HEK293 (cell line): Measurements from ENCODE around the gene GRID2.

Experiments
- CTCF ChIA-PET: fragments of 350-600 bp; formaldehyde crosslinking; extraction: SDS; loops from one replicate; lab custom pipeline; 2021; ENCODE audit warnings: antibody characterized with exemption; lab: Yijun Ruan, JAX
- POLR2A ChIA-PET: fragments of 300-600 bp; formaldehyde crosslinking; extraction: SDS; loops from one replicate; lab custom pipeline; 2020; ENCODE audit warnings: antibody characterized with exemption, inconsistent platforms; lab: Yijun Ruan, JAX
- H3K27ac ChIP-seq: fragments of 200-500 bp; sonication (Bioruptor generic); 2 replicates; pipeline ENCODE4 v1.5.1; 2014; ENCODE audit warnings: low read depth, low read length, control low read depth, inconsistent platforms; ENCODE audit errors: extremely low read depth
- H3K36me3 ChIP-seq, 2 experiments: fragments of 200-500 bp in 1 of 2; sonication (Bioruptor generic) in 1 of 2; 1 replicate in 1 of 2; 2 replicates in 1 of 2; pipeline ENCODE4 v1.5.1; 2014 to 2017; ENCODE audit warnings: inconsistent platforms in 2 of 2, low read length in 2 of 2; ENCODE audit not compliant: control insufficient read depth in 2 of 2, insufficient read depth in 1 of 2
- H3K4me1 ChIP-seq: fragments of 200-500 bp; sonication (Bioruptor generic); 2 replicates; pipeline ENCODE4 v1.5.1; 2014; ENCODE audit warnings: mild to moderate bottlenecking, low read length, inconsistent platforms; ENCODE audit not compliant: control insufficient read depth, insufficient read depth
- H3K4me3 ChIP-seq: 2 replicates; pipeline ENCODE4 v1.5.1; 2011; ENCODE audit warnings: low read depth, mild to moderate bottlenecking, control low read depth, low read length, moderate library complexity
- H3K9me3 ChIP-seq: fragments of 200-500 bp; sonication (Bioruptor generic); 2 replicates; pipeline ENCODE4 v1.5.1; 2014; ENCODE audit warnings: low read depth, low read length, inconsistent platforms; ENCODE audit not compliant: control insufficient read depth, insufficient read depth
- RBAK ChIP-seq: fragments of 450-650 bp; formaldehyde crosslinking; IDR thresholded peaks from 2 replicates; pipeline ENCODE4 v1.5.1; 2016; ENCODE audit warnings: missing biosample characterization, missing genetic modification characterization
- YY2 ChIP-seq: fragments of 450-650 bp; formaldehyde crosslinking; IDR thresholded peaks from 2 replicates; pipeline ENCODE4 v1.5.1; 2016; ENCODE audit warnings: missing biosample characterization, missing genetic modification characterization
- ZBTB20 ChIP-seq: fragments of 450-650 bp; formaldehyde crosslinking; IDR thresholded peaks from 2 replicates; pipeline ENCODE4 v1.5.1; 2016; ENCODE audit warnings: missing biosample characterization, missing genetic modification characterization
- ZBTB7A ChIP-seq: fragments of 450-650 bp; formaldehyde crosslinking; IDR thresholded peaks from 2 replicates; pipeline ENCODE4 v1.5.1; 2016; ENCODE audit warnings: low read depth, missing biosample characterization, missing genetic modification characterization
- ZIC2 ChIP-seq: fragments of 450-650 bp; formaldehyde crosslinking; IDR thresholded peaks from 2 replicates; pipeline ENCODE4 v1.5.1; 2016; ENCODE audit warnings: missing biosample characterization, missing genetic modification characterization
- ZNF140 ChIP-seq: fragments of 450-650 bp; formaldehyde crosslinking; IDR thresholded peaks from 2 replicates; pipeline ENCODE4 v1.5.1; 2016; ENCODE audit warnings: missing biosample characterization, missing genetic modification characterization
- ZNF16 ChIP-seq: fragments of 450-650 bp; formaldehyde crosslinking; IDR thresholded peaks from 2 replicates; pipeline ENCODE4 v1.5.1; 2016; ENCODE audit warnings: low read depth, missing biosample characterization, missing genetic modification characterization
- ZNF221 ChIP-seq: fragments of 450-650 bp; formaldehyde crosslinking; IDR thresholded peaks from 2 replicates; pipeline ENCODE4 v1.5.1; 2017; ENCODE audit warnings: missing biosample characterization, missing genetic modification characterization, borderline replicate concordance
- ZNF223 ChIP-seq: fragments of 450-650 bp; formaldehyde crosslinking; IDR thresholded peaks from 2 replicates; pipeline ENCODE4 v1.5.1; 2016; ENCODE audit warnings: missing biosample characterization, missing genetic modification characterization
- ZNF302 ChIP-seq: fragments of 450-650 bp; formaldehyde crosslinking; IDR thresholded peaks from 2 replicates; pipeline ENCODE4 v1.5.1; 2016; ENCODE audit warnings: missing biosample characterization, missing genetic modification characterization, low read depth
- ZNF394 ChIP-seq: fragments of 450-650 bp; formaldehyde crosslinking; IDR thresholded peaks from 2 replicates; pipeline ENCODE4 v1.5.1; 2016; ENCODE audit warnings: missing biosample characterization, missing genetic modification characterization, mild to moderate bottlenecking, moderate library complexity, borderline replicate concordance
- ZNF549 ChIP-seq: fragments of 450-650 bp; IDR thresholded peaks from 2 replicates; pipeline ENCODE4 v1.5.1; 2018; ENCODE audit warnings: missing biosample characterization, missing genetic modification characterization, mild to moderate bottlenecking, inconsistent platforms, moderate library complexity
- ZNF660 ChIP-seq: fragments of 450-650 bp; IDR thresholded peaks from 2 replicates; pipeline ENCODE4 v1.5.1; 2018; ENCODE audit warnings: missing biosample characterization, mild to moderate bottlenecking, missing genetic modification characterization
- ZNF701 ChIP-seq: fragments of 450-650 bp; formaldehyde crosslinking; IDR thresholded peaks from 2 replicates; pipeline ENCODE4 v1.5.1; 2016; ENCODE audit warnings: missing biosample characterization, missing genetic modification characterization
- TF ChIP-seq, protein P1 (sequence below): fragments of 450-650 bp; formaldehyde crosslinking; IDR thresholded peaks from 2 replicates; pipeline ENCODE4 v1.5.1; 2017; ENCODE audit warnings: missing biosample characterization, missing genetic modification characterization
- TF ChIP-seq, protein P2 (sequence below): fragments of 450-650 bp; formaldehyde crosslinking; IDR thresholded peaks from 2 replicates; pipeline ENCODE4 v1.5.1; 2016; ENCODE audit warnings: missing biosample characterization, missing genetic modification characterization
- TF ChIP-seq, protein P3 (sequence below): fragments of 450-650 bp; formaldehyde crosslinking; IDR thresholded peaks from 2 replicates; pipeline ENCODE4 v1.5.1; 2016; ENCODE audit warnings: missing biosample characterization, missing genetic modification characterization

GRID2 gene

DNA sequence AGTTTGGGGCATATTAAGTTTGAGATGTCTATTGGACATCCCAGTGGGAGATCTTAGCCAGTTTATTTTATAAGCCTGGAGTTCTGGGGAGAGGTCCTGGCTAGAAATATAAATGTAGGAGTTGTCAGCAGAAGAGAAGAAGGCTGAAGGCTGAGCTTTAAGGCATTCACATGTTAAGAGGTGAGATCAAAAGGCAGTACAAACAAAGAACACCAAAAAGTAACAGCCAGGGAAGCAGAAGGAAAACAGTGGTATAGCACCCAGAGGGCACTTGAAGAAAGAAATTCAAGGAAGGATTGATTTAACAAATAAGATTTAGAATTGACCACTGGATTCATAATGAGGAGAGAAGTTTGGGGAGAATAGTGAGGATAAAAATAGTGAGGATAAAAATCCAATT, 1383.5 kb downstream of the GRID2 start (continued):
- TF ChIP-seq, protein P1, sequence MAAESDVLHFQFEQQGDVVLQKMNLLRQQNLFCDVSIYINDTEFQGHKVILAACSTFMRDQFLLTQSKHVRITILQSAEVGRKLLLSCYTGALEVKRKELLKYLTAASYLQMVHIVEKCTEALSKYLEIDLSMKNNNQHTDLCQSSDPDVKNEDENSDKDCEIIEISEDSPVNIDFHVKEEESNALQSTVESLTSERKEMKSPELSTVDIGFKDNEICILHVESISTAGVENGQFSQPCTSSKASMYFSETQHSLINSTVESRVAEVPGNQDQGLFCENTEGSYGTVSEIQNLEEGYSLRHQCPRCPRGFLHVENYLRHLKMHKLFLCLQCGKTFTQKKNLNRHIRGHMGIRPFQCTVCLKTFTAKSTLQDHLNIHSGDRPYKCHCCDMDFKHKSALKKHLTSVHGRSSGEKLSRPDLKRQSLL: no peak
- TF ChIP-seq ZNF302: no peak
- no peak for TF ChIP-seq ZNF140 (tag by site-specific recombination)

DNA sequence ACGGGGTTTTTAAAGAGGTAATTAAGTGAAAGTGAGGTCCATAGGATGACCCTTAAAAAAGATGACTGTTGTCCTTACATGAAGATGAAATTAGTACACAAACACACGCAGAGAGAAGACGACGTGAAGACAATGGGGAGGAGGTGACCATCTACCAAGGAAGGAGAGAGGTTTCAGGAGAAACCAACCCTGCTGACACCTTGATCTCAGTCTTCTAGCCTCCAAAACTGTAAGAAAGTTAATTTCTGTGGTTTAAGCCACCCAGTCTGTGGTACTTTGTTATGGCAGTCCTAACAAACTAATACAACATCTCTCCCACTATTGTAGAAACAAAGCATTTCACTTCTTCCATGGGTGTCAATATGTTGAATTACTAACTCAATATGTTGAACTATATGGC, 1385.2 kb downstream of the GRID2 start:
- no peak for TF ChIP-seq ZNF701 (tag by site-specific recombination)
- no peak for TF ChIP-seq ZBTB20 (tag by site-specific recombination)
- ChIA-PET CTCF (no interaction called here), POLR2A (no interaction called here)
- Histone ChIP-seq H3K9me3 (no peaks in the 10 kb centered on the region), H3K4me1 (no peaks in the 10 kb centered on the region), H3K36me3 (no peaks in the 10 kb centered on the region), H3K27ac (no peak overlapping the region), H3K4me3 (no peak overlapping the region)

DNA sequence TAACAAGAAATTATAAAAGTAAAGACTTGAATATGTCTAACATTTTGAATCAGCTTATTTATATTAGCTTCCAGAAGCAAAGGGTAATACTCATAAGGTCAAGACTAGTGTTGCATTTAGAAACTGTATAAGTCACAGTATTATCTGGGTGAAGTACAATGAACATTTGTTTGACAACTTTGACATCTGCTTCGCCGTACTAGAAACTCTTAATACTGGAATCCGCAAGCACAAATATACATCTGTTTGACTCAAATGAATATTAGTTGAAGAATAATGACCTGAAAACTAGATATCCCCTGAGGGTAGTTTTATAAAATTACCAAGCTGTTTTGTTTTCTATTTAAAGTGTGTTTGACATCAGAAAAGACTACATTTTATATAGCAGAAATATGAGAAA, 1389.4 kb downstream of the GRID2 start:
- H3K4me3 ChIP-seq: no peak overlapping the region
- no peaks in the 10 kb centered on the region for H3K9me3 ChIP-seq
- H3K27ac ChIP-seq: no peak overlapping the region
- ChIA-PET CTCF (no interaction called here), POLR2A (no interaction called here)
- H3K4me1 ChIP-seq: no peaks in the 10 kb centered on the region
- TF ChIP-seq RBAK (tag by site-specific recombination): no peak
- TF ChIP-seq YY2 (tag by site-specific recombination): no peak
- TF ChIP-seq ZNF394 (tag by site-specific recombination): no peak
- no peak for TF ChIP-seq ZNF549 (tag by site-specific recombination)
- TF ChIP-seq, protein P2, sequence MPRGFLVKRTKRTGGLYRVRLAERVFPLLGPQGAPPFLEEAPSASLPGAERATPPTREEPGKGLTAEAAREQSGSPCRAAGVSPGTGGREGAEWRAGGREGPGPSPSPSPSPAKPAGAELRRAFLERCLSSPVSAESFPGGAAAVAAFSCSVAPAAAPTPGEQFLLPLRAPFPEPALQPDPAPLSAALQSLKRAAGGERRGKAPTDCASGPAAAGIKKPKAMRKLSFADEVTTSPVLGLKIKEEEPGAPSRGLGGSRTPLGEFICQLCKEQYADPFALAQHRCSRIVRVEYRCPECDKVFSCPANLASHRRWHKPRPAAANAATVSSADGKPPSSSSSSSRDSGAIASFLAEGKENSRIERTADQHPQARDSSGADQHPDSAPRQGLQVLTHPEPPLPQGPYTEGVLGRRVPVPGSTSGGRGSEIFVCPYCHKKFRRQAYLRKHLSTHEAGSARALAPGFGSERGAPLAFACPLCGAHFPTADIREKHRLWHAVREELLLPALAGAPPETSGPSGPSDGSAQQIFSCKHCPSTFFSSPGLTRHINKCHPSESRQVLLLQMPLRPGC (tag by site-specific recombination): no peak
- TF ChIP-seq ZNF16 (tag by site-specific recombination): no peak
- no peak for TF ChIP-seq ZIC2
- TF ChIP-seq ZNF223 (tag by site-specific recombination): no peak
- no peak for TF ChIP-seq ZNF660
- TF ChIP-seq, protein P3, sequence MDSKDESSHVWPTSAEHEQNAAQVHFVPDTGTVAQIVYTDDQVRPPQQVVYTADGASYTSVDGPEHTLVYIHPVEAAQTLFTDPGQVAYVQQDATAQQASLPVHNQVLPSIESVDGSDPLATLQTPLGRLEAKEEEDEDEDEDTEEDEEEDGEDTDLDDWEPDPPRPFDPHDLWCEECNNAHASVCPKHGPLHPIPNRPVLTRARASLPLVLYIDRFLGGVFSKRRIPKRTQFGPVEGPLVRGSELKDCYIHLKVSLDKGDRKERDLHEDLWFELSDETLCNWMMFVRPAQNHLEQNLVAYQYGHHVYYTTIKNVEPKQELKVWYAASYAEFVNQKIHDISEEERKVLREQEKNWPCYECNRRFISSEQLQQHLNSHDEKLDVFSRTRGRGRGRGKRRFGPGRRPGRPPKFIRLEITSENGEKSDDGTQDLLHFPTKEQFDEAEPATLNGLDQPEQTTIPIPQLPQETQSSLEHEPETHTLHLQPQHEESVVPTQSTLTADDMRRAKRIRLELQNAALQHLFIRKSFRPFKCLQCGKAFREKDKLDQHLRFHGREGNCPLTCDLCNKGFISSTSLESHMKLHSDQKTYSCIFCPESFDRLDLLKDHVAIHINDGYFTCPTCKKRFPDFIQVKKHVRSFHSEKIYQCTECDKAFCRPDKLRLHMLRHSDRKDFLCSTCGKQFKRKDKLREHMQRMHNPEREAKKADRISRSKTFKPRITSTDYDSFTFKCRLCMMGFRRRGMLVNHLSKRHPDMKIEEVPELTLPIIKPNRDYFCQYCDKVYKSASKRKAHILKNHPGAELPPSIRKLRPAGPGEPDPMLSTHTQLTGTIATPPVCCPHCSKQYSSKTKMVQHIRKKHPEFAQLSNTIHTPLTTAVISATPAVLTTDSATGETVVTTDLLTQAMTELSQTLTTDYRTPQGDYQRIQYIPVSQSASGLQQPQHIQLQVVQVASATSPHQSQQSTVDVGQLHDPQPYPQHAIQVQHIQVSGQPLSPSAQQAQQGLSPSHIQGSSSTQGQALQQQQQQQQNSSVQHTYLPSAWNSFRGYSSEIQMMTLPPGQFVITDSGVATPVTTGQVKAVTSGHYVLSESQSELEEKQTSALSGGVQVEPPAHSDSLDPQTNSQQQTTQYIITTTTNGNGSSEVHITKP: no peak
- TF ChIP-seq ZNF221 (tag by site-specific recombination): no peak
- no peak for TF ChIP-seq ZBTB7A
- no peaks in the 10 kb centered on the region for H3K36me3 ChIP-seq
